ENCODE measurements around the gene CYRIA.

CYRIA gene

DNA sequence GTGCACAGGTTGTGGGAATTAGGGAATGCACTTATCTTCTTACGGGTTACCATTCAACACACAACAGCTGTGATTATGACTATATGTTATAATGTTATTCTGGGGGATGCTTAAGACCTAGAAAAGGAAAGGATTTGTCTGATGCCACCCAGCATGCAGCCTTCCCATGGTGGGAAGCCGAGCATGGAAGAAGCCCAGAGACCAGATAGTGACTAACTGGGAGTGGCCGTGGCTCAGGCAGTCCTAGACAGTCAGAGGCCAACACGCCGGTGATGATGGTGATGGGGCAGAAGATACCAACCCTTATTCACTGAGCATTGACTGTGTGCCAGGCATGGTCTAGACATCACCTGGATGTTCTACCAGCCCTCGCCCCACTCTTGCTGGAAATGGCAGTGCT lies 35.9 kb downstream of the CYRIA start:
- DNase-seq (ENCODE audit: low read depth in 2 of 2) = no peak

- no peak for DNase-seq (ENCODE audit: low read depth in 2 of 2)
These were observed 36.6 kb downstream of the CYRIA start for GRCh38 chr2:16629044-16629443.

DNA sequence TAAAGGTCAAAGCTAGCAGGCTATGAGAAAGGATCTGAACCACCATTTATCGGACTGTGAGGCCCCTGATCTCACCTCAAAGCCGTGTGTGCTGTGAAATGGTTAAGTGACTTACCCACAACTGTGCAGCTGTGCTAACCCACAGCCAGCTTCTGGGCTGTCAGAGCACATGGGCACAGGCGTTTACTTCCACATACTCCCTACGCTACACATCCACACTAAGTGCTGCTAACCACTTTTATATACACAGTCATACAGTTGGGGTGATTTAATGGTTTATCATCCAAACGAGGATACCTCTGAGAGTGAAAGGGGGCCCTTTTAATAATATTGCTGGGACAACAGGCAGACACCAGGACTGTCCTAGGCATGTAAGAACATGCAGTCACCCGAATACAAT lies 37.3 kb downstream of the CYRIA start:
- no peak for DNase-seq (ENCODE audit: low read depth in 2 of 2)

- no peak for DNase-seq (ENCODE audit: low read depth in 2 of 2)
These were observed 38.5 kb downstream of the CYRIA start for GRCh38 chr2:16626997-16627605.

DNA sequence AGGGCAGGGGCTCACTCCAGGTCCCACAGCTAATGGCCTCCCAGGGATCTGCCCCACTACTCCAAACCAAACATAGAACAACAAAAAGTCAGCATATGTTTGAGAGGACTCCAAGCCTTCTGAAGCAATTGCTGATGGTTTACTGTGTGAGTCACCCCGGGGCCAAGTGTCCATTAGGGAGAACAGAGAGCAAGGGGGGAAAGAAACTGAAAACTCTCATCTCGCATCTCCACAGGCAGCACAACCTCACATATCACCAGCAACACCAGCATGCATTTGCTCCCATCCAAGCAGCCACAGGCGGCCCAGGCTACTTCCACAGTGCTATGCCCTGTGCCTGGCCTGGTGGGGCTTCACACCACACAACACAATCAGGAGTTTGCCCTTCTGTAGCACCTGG lies 39.1 kb downstream of the CYRIA start:
- DNase-seq (ENCODE audit: low read depth in 2 of 2) = no peak

- DNase-seq (ENCODE audit: low read depth in 2 of 2) = no peak
These were observed 39.9 kb downstream of the CYRIA start for GRCh38 chr2:16625759-16626158.

- DNase-seq (ENCODE audit: low read depth in 2 of 2) = no peak
These were observed 40.4 kb downstream of the CYRIA start for GRCh38 chr2:16625201-16625729.

DNA sequence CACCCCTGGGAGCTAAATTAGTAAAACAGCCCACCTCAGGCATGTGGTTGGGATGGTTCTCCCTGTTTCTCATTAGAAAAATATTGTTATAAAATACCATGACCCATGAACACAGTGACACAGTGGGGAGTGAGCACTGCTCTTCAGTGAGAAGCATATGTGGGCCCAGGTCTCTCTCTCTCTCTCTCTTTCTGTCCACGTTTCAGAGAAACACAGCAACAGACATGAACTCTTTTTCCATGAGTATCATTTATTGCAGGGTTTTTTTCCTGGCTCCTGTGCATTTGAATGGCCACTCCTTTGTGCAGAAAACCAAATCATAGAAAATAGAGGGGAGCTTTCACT lies 41.2 kb downstream of the CYRIA start:
- DNase-seq (ENCODE audit: low read depth in 2 of 2) = no peak

DNA sequence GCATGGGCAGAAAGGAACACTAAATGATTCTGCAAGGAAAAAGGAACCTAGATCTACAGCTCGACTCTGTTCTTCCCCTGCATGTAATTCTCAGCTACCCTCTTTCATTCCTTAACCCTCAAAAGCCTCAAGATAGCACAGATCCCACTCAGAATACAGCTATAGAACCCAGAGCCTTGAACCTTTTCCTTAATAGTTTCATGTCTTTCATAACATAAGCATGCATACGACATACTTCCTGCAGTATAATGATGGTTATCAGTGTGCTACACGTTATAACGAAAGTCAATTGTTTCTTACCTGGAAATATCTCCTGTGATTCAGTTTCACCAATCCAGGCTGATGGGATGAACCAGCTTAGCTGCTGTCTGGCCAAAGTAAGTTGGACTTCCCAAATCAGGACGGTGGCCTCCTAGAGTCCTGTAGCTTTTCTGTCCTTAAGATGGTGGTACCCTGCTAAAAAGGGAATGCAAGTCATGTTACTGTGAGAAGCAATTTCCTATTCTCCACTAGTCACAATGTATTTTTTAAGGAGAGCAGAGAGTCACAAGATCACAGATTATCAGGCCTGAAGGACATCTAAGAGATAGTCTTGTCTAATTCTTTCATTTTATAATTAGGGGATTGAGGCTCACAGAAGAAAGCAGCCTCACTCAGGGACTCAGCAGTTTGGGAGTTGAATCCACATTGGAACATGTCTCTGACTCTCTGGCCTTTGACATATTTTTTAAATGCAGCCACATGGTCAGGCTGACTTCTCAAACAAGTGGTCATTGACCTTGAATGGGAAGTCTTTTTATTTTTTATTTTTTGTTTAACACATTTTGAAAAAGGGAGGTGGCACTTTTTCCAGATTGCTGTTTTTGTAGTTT lies 41.8 kb downstream of the CYRIA start:
- no peak for DNase-seq (ENCODE audit: low read depth in 2 of 2)

DNA sequence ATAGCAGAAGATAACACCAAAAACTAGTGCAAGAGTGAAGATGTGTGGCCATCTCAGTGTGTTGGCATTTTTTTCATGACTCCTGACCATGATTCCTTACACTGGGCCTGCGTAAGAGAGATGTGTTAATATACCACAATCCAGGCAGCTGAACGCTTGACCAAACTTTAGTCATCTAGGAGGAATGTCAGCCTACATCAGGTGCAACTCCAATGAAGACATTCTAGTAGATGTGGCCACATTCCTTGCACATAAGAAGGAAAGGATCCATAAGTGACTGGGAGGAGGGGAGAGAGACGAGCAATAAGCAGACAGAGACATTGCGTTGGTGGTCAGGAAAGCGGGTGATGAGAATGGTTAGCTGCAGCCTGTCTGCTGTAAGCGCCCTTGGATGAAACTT lies 42.6 kb downstream of the CYRIA start:
- DNase-seq (ENCODE audit: low read depth in 2 of 2) = no peak

DNA sequence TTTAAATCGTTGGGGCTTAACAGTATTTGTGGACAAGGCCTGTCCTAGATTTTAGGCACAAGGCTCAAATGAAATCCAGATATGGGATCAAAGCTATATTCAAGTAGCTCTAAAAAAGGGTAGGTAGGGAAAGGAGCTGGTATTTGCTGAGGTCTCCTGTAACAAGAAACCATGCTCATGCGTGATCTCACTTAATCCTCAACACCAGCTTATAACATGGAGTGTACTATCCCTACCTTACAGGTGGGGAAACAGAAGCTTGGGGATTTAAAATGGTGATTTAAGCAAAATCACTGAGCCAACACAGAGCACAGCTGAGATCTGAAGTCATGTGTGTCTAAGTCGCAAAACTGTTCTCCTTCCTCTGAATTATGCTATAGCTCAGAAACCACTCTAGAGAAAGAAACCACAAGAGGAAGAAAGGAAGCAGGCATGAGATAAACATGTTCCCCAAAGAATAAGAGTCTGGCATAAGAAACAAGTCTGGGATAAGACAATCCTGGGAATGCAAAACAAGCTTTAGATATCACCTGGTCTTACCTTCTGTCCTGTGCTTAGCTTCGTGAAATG lies 43.1 kb downstream of the CYRIA start:
- DNase-seq (ENCODE audit: low read depth in 2 of 2) = no peak

DNA sequence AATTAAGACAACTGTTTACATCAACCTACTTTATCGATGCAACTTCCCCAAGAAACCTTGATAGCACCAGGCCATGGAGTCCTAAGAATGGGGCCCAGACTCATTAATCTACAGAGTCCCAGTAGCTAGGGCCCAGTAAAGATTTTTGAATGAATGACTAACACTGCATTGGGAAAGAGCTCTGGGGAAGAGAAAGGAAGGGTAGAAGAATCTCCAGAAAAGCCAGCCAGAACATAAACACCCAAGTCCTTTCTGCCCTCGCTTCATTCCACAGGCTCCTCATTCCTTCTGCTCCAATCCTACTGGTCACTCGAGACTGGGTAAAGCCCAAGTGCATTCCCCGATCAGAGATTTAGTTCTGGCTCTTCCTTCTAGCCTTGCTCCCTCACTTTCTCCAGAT lies 44.3 kb downstream of the CYRIA start:
- DNase-seq (ENCODE audit: low read depth in 2 of 2) = no peak

DNA sequence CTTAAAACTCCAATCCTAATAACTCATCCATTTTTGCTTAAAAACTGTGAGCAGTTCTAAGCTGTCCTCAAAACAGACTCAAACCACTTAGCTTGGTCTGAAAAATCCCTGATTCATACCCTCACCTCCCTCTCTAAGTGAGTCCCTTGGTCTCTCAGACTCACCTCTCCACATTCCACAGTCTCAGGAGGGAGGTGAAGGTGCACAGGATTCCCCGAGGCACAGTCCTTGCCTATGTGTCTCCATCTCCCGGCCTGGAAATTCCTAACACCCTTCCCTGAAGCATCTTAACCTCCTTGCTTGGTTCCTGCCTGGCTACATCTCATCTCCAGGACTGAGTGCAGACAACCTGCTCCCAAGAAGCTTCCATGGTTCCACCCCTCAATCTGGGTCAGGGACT lies 45.0 kb downstream of the CYRIA start:
- no peak for DNase-seq (ENCODE audit: low read depth in 2 of 2)

DNA sequence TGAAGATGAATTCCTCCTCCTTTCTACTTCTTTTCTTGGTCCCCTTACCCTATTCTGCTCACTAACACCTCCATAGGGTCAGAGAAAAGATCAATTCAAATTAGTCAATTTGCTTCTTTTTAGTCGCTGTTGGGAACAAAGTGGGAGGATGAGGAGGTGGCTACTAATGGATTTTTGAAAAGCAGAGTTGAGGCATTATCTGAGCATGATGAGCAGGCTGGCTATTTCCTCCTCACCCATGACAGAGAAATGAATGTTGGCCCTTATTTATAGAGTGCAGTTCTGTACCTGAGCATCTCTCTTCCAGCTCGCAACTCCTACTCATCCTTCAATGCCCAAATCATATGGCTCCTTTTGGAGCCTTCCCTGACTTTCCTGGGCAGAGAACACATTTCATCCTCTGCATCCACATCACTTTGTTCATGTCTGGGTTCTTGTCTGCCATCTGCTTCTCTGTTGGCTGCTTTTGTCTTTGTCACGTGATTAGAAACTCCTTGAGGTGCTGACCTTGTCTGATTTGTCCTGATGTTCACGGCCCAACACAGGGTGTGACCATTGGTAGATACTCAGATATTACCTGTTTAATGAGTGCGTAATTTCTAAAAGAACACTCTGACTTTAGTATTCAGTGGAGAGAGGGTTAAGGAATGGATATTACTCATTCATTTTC lies 45.9 kb downstream of the CYRIA start:
- no peak for DNase-seq (ENCODE audit: low read depth in 2 of 2)

DNA sequence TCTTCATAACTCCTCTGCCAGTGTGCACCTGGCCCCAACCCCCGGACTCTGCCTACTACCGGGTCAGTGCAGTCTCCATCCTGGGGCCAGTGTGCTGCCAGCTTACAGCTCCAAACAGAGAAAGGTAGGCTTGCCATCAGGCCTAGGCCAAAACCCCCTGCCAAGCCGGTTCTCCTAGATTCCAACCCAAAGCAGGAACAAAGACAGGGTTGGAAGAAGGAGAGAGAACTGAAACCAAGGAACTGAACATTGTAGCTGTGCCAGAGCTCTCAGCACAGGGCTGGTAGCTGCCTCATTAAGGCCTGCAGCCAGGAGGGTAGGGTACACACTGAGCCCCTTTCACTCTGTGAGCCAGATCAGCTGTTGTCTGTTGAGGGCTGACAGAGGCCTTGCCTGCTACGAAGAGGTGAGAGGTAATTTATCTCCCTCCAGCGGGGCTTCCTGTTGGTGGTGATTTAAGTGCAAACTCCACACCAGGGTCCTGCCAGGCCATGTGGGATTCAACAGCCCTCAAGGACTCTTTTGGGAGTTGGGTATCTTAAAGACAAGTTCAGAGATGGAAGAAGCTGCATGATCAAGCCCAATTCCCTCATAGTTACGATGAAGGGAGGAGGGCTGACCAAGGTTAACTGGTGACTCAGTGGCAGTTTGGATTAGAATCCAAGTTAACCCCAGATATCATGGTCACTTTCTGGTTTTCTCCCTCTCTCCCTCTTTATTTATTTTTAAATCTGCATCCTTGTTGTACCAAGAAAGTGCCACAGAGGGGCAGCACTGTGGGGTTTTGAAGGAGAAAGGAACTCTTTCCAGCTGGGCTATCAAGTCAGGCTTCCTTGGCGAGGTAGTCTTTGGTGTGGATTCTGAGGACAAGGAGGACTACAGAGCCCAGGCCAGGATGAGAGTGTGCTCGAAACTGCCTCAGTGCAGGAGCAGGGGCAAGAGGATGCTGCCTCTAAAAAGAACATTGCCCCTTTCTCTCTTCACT lies 48.1 kb downstream of the CYRIA start:
- DNase-seq (ENCODE audit: low read depth in 2 of 2) = no peak
